D721Med (cell line): ENCODE measurements around the gene CRTAP.
"Not testable (repeated sequence)": the region's sequence is repeated elsewhere in the genome, so short reads cannot be mapped to it uniquely, and the experiment has no call there.

Experiments
- DNase-seq: peaks from one replicate; pipeline ENCODE4 v3.0.0; 2011; ENCODE audit warnings: low spot score; ENCODE audit not compliant: insufficient read length
- FAIRE-seq: peaks from 2 replicates; lab custom pipeline; 2011; peaks lifted over from hg19 to GRCh38; lab: Jason Lieb, UNC
- CTCF ChIP-seq: IDR thresholded peaks from 2 replicates; pipeline ENCODE4 v1.5.1; 2012; ENCODE audit warnings: mild to moderate bottlenecking, control low read depth; ENCODE audit not compliant: insufficient read depth; ENCODE audit errors: missing control alignments

CRTAP gene

GRCh38 chr3:33075995-33076394 lies 37.8 kb upstream of the CRTAP start:
- FAIRE-seq (no peak), DNase-seq (no peak)
- no peak for TF ChIP-seq CTCF

- FAIRE-seq (no peak), DNase-seq (no peak)
- no peak for TF ChIP-seq CTCF
Measured at GRCh38 chr3:33076952-33077351, 36.9 kb upstream of the CRTAP start.

GRCh38 chr3:33077976-33078375 lies 35.8 kb upstream of the CRTAP start:
- FAIRE-seq (no peak), DNase-seq (no peak)
- no peak for TF ChIP-seq CTCF

GRCh38 chr3:33079813-33080212 lies 34.0 kb upstream of the CRTAP start:
- not testable (repeated sequence) for FAIRE-seq, DNase-seq

GRCh38 chr3:33081812-33082211 lies 32.0 kb upstream of the CRTAP start:
- DNase-seq (no peak), FAIRE-seq (no peak)
- TF ChIP-seq CTCF = no peak

GRCh38 chr3:33083958-33084357 lies 29.9 kb upstream of the CRTAP start:
- peak; percentile 95 for FAIRE-seq
- DNase-seq = peak; percentile 47
- TF ChIP-seq CTCF = no peak

GRCh38 chr3:33088691-33089090 lies 25.1 kb upstream of the CRTAP start:
- DNase-seq (no peak), FAIRE-seq (no peak)
- no peak for TF ChIP-seq CTCF

- no peak for FAIRE-seq
- DNase-seq = no peak
- TF ChIP-seq CTCF = no peak
Measured at GRCh38 chr3:33089515-33089914, 24.3 kb upstream of the CRTAP start.
